ENCODE measurements around the gene MYOM1.
A peak's percentile ranks its signal among the peaks of the same experiment; 100 is the strongest.

Gene MYOM1

GRCh38 chr18:3122851-3123250 is 96.9 kb downstream of the MYOM1 start:
- no peak for TF ChIP-seq CTCF (IDR thresholded peaks at IDR 0.05; ENCODE audit: insufficient read depth, low read depth, low read length, missing control alignments)
- no peak for DNase-seq (ENCODE audit: low read depth)

GRCh38 chr18:3121259-3121658 is 98.5 kb downstream of the MYOM1 start:
- DNase-seq (ENCODE audit: low read depth), result peak; percentile 15
- no peak overlapping the region for H3K4me3 ChIP-seq (ENCODE audit: low read depth, low read length)
- no peak for TF ChIP-seq CTCF (IDR thresholded peaks at IDR 0.05; ENCODE audit: insufficient read depth, low read depth, low read length, missing control alignments)

More at GRCh38 chr18:3122851-3123250, 96.9 kb downstream of the MYOM1 start:
- no peak overlapping the region for H3K4me3 ChIP-seq (ENCODE audit: low read depth, low read length)

GRCh38 chr18:3120356-3120755 is 99.4 kb downstream of the MYOM1 start:
- no peak for DNase-seq (ENCODE audit: low read depth)
- no peak for TF ChIP-seq CTCF (IDR thresholded peaks at IDR 0.05; ENCODE audit: insufficient read depth, low read depth, low read length, missing control alignments)

GRCh38 chr18:3119401-3120341 is 100.1 kb downstream of the MYOM1 start:
- no peak for DNase-seq (ENCODE audit: low read depth)

More at GRCh38 chr18:3120356-3120755, 99.4 kb downstream of the MYOM1 start:
- no peak overlapping the region for H3K4me3 ChIP-seq (ENCODE audit: low read depth, low read length)

GRCh38 chr18:3118195-3119010 is 101.4 kb downstream of the MYOM1 start:
- no peak for DNase-seq (ENCODE audit: low read depth)
- H3K4me3 ChIP-seq (ENCODE audit: low read depth, low read length), result no peak overlapping the region
- no peak for TF ChIP-seq CTCF (IDR thresholded peaks at IDR 0.05; ENCODE audit: insufficient read depth, low read depth, low read length, missing control alignments)

More at GRCh38 chr18:3119401-3120341, 100.1 kb downstream of the MYOM1 start:
- H3K4me3 ChIP-seq (ENCODE audit: low read depth, low read length), result no peak overlapping the region
- no peak for TF ChIP-seq CTCF (IDR thresholded peaks at IDR 0.05; ENCODE audit: insufficient read depth, low read depth, low read length, missing control alignments)

- no peak for TF ChIP-seq CTCF (IDR thresholded peaks at IDR 0.05; ENCODE audit: insufficient read depth, low read depth, low read length, missing control alignments)
Observed at GRCh38 chr18:3117493-3118192, 102.1 kb downstream of the MYOM1 start.

More at GRCh38 chr18:3117493-3118192, 102.1 kb downstream of the MYOM1 start:
- no peak overlapping the region for H3K4me3 ChIP-seq (ENCODE audit: low read depth, low read length)
- no peak for DNase-seq (ENCODE audit: low read depth)
